Hematopoietic multipotent progenitor cell treated with erythropoietin and hydrocortisone succinate and interleukin-3 and kit ligand, for 15 days (in vitro differentiated cells): ENCODE results near the gene CHSY1.

Source experiments
- DNase-seq: peaks from one replicate; pipeline ENCODE4 v3.0.0-alpha.2; 2015; ENCODE audit warnings: low spot score

The CHSY1 gene

GRCh38 chr15:101187820-101188636 is 63.8 kb downstream of the CHSY1 start:
- no peak for DNase-seq

GRCh38 chr15:101185770-101186169 is 66.1 kb downstream of the CHSY1 start:
- no peak for DNase-seq

GRCh38 chr15:101185336-101185735 is 66.5 kb downstream of the CHSY1 start:
- DNase-seq, result no peak

GRCh38 chr15:101184830-101185229 is 67.0 kb downstream of the CHSY1 start:
- DNase-seq, result no peak

- DNase-seq, result no peak
Observed at GRCh38 chr15:101183931-101184305, 67.9 kb downstream of the CHSY1 start.

GRCh38 chr15:101183226-101183930 is 68.5 kb downstream of the CHSY1 start:
- no peak for DNase-seq

GRCh38 chr15:101182215-101182614 is 69.6 kb downstream of the CHSY1 start:
- no peak for DNase-seq

- DNase-seq, result no peak
Observed at GRCh38 chr15:101181349-101181748, 70.5 kb downstream of the CHSY1 start.

- DNase-seq, result peak; percentile 18
Observed at GRCh38 chr15:101180620-101181307, 71.1 kb downstream of the CHSY1 start.

- no peak for DNase-seq
Observed at GRCh38 chr15:101179341-101180153, 72.3 kb downstream of the CHSY1 start.

GRCh38 chr15:101178931-101179330 is 72.9 kb downstream of the CHSY1 start:
- DNase-seq, result no peak

GRCh38 chr15:101178479-101178878 is 73.4 kb downstream of the CHSY1 start:
- DNase-seq, result no peak

GRCh38 chr15:101177866-101178265 is 74.0 kb downstream of the CHSY1 start:
- no peak for DNase-seq

- DNase-seq, result no peak
Observed at GRCh38 chr15:101176625-101177024, 75.2 kb downstream of the CHSY1 start.

GRCh38 chr15:101175401-101175800 is 76.4 kb downstream of the CHSY1 start:
- DNase-seq, result no peak

- DNase-seq, result no peak
Observed at GRCh38 chr15:101174152-101174920, 77.5 kb downstream of the CHSY1 start.

- no peak for DNase-seq
Observed at GRCh38 chr15:101173233-101174119, 78.4 kb downstream of the CHSY1 start.

- DNase-seq, result no peak
Observed at GRCh38 chr15:101172501-101173071, 79.3 kb downstream of the CHSY1 start.

GRCh38 chr15:101171954-101172353 is 79.9 kb downstream of the CHSY1 start:
- no peak for DNase-seq
